ENCODE measurements around the gene RAB38.

The RAB38 gene

DNA sequence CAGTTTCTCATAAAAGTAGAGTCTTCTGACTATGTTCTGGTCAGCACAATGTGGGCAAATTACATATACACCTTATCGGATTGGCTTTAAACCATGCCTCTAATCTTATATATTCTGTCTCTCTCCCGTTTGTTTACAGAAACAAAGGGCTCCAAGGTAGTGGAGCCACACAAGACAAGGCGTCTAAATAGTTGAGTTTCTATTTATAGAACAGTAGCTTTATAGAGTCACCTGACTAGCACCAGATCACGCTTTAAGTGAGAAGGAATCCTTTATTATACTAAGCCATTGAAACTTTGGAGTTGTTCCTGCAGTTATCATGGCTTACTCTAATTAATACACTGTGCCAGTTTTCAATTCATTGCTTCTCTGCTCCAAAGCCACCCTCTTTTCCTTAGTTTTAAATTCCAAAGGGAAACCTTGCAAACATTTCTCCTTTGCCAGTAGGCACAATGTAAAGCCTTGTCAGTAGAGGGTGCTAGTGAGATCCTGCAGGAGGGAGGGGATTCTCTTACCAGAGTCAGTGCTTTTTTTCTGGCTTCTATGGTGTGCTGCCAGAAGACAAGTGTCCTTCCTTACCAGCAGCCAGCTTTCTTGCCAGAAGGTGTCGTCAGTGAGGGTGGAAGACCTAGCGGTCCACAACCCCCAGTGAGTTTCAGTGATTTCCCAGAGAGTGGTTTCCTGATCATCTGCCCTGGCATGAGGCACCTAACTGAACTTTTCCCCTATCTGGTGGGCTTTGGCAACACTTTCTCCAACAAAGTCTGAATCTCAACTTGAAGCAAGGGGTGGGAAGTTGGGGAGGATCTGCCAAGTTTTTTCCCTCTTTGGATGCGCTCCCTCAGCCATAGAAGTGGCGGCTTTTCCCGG is 71.7 kb downstream of the RAB38 start:
- DNase-seq (ENCODE audit: low read depth) = peak; percentile 0

DNA sequence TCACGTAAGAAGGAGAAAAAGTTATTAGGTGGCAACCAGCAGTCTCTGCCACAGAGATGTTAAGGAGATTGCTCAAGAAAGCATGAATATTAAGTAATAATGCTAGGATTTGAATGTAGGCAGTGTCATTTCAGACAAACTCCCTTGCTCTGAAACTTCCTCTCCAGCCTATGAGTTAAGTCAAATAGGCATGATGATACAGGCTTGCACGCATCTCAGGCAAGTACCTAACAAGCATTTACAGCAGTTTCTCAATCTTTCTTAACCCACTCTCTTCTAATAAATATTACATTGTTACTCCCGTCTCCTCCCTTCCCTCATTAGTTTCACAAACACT is 72.7 kb downstream of the RAB38 start:
- DNase-seq (ENCODE audit: low read depth) = no peak

DNA sequence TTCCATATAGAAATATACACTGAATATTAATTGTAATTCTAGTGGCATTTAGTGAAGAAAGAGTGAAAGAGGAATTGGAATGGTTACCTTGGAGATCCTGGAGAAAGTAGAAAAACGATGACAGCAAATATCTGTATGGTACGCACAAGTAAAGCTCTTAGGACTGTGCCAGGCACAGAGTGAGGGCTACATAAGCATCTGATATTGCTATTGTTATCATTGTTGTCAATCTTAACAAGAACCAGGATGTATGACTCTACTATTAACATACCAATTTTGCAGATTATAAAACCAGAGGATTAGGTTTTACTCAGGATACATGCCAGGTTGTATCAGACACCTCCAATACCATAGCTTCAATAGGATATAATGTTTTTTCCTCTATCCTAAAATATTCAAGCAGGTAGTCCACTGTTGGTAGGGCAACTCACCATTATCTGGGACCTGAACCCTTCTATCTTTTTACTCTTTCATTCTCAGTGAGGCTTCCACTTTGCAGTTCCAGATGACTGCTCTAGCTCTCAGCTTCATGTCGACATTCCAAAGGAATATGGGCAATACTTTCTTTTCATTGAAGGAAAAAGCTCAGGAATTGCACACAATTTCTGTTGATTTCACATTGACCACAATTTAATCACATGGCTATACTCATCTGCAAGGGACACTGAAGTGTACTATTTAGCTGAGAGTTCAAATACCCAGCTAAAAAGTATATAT is 73.2 kb downstream of the RAB38 start:
- no peak for DNase-seq (ENCODE audit: low read depth)

DNA sequence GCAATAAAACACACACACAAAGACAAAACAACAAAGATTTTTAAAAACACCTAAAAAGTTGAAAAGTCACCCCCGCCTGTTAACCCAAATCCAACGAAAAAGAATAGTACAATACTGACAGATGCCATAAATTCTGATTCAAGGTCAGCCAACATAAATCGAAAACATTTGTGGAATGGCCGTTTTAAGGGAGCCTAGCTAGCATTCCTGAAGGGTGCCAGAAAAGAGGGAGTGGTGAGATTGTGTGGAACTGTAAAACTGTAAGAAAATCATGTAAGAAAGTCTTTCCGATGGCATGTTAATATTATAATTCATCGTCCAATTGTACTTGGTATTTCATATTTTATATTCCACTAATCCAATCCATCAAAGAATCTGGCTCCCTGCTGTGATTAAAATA is 75.1 kb downstream of the RAB38 start:
- DNase-seq (ENCODE audit: low read depth) = no peak

DNA sequence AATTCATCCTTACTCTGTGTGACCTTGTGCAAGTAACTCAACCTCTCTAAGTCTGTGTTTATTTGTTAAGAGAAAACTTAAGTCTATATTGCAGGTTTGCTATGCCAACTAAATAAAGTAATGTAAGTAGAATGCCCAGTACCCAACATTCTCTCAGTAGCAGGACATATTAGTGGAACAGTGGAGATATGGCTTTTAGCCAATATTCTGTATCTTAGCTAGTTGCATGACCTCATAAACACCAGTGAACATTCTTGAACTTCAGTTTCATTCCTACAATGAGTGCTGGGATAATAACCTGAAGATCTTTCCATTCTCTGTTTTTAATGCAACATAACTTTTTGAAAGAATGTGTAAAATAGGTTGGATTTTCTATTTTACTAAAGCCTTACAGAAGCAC is 77.0 kb downstream of the RAB38 start:
- no peak for DNase-seq (ENCODE audit: low read depth)

DNA sequence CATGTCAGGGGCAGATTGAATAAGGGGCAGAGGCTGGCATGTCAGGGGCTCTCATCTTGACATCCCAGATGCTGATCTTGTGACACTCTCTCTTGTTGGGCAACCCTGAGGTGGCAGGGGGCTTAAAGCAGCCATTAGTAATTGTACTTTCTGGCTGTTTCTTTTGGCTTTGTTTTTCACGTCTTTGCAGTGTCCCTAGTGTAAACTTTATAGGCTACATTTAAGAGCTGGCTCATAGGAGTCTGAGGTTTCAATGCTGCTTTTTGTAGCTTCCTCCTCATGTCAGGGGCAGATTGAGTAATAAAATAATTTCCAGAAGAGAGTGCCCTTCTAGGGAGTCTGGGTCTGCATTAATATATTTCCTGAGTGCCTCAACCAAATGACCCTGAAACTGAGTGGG is 86.1 kb downstream of the RAB38 start:
- no peak for DNase-seq (ENCODE audit: low read depth)

DNA sequence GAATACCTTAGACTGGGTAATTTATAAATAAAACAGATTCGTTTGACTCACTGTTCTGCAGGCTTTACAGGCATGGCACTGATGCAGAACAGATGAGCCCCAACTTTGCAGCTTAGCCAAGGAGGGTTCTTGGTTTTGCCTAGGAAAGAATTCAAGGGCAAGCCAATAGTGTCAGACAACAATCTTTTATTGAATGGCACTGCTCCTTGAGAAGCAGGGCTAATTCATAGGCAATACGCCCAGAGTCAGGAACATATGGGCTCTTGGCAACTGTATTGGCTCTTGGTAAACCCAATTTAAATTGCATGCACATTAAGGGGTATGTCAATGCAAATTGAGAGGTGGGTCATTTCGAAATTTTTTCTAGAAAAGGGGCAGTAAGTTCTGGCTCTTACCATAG is 87.9 kb downstream of the RAB38 start:
- no peak for DNase-seq (ENCODE audit: low read depth)

DNA sequence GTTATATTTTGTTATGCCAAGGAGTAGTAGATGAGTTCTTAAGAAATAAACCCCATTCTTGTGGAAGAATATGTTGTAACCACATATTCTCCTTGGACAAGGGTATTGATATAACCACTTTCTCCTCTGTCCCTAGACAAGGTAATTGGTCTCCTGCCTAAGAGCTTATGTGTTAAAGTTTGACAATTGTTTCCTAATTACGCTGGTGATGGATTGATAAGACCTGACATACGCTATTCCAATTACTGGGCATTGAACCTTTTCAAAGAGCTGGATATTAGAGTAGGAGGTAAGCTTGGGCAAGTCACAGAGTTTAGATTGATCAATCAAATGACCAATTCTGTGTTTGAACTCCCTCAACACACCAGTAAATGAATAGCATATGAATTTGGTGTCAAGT is 88.9 kb downstream of the RAB38 start:
- no peak for DNase-seq (ENCODE audit: low read depth)

DNA sequence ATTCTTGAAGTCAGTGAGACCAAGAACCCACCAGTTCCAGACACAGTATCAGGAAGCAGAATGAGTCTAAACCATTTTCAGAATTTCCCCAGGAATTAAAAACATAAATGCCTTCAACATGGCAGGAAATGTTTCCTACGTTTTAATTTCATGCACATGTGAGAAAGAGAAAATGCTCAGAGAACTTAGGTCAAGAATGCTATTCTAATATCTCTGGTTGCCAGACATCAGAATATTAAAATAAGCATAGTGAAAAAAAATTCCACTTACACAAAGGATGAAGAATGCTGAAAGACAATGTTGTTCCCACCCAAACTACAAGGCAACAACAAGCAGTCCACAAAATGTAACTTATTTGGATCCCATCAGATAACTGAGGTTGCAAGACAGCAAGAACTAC is 104.8 kb downstream of the RAB38 start:
- DNase-seq (ENCODE audit: low read depth) = no peak

DNA sequence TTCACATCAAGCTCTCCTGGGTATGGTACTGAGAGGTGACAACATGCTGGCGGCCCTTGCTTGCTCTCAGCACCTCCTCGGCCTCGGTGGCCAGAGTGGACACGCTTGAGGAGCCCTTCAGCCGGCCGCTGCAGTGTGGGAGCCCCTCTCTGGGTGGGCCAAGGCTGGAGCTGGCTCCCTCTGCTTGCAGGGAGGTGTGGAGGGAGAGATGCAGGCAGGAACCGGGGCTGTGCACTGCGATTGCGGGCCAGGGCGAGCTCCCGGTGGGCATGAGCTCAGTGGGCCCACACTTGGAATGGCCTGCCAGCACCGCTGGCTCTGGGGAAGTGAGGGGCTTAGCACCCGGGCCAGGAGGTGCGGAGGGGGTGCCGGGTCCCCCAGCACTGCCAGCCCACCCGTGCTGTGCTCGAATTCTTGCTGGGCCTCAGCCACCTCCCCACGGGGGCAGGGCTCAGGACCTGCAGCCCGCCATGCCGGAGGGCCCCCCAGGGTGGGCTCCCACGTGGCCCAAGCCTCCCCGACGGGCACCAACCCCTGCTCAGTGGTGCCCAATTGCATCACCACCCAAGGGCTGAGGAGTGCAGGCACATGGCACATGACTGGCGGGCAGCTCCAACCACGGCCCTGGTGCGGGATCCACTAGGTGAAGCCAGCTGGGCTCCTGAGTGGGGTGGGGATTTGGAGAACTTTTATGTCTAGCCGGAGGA is 106.2 kb downstream of the RAB38 start:
- no peak for DNase-seq (ENCODE audit: low read depth)

DNA sequence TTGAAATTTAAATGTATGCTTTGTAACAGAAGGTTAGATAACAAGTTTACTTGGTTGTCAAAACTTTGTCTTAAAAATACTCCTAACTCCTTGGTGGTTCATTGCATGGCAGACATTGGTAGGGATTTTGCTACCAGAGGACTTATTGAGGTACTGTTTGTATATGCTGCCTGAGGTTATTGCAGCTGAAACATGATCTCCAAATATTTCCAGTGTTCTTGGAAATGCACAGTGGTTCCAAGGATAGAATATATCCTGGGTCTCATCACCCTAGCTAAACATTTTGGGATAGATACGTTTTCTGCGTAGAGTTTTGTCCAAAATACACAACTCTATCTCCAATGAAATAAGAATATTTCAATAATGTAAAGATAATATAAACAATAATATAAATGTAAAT is 109.2 kb downstream of the RAB38 start:
- no peak for DNase-seq (ENCODE audit: low read depth)

DNA sequence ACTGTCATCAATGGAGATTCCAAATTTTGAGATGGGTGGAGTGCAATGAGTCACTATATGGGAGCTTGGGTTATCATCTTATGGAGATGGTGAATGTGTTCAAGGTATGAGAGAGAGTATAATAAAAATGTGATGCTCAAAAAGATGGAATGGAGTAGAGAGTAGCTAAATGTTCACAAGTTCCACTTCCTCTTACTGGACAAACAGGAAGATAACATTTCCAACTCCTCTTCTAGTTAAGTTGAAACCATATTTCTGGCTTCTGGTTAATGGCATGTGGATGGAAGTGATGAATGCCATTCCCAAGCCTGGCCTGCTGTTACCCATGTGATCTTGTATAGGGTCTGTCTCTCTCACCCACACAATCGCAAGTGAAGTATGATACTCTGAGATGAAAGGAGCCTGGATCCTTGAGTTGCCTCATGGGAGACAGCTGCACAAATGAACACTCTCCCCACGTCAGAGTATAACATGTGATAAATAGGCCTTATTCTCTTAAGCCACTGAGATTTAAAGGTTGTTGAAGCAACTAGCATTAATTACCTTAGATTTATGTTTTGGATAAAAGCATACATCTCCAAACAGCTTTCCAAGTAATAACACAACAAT is 111.0 kb downstream of the RAB38 start:
- no peak for DNase-seq (ENCODE audit: low read depth)
